Lung (tissue), 12 donors: ENCODE results near the gene RAB3A. TPM values are rescaled to one million over a fixed set of nuclear protein-coding genes. Genes with fewer than 3 reads are reported as not detected.

Experiments used
- ATAC-seq: fragments of 200-7000 bp; cut with Tn5 transposase; one replicate; pipeline ENCODE4 v1.9.1; 2020; ENCODE audit warnings: moderate number of reproducible peaks; ENCODE audit not compliant: insufficient read depth, low FRiP score
- DNase-seq, 3 donors: peaks; one replicate each; pipeline ENCODE4 v3.0.0-alpha.2; 2013 to 2017
- H3K27ac ChIP-seq, 2 donors: one replicate each; pipeline ENCODE4 v1.5.1; 2013; ENCODE audit warnings: mild to moderate bottlenecking in 2 of 2, moderate library complexity in 2 of 2, control low read depth in 1 of 2, inconsistent platforms in 1 of 2, low read depth in 1 of 2, low read length in 1 of 2
- H3K27me3 ChIP-seq, 3 donors: one replicate each; pipeline ENCODE4 v1.5.1; 2013; ENCODE audit warnings: low read length in 2 of 3; ENCODE audit not compliant: control insufficient read depth in 3 of 3, insufficient read depth in 3 of 3
- H3K36me3 ChIP-seq, 4 donors: one replicate each; pipeline ENCODE4 v1.5.1; 2013; ENCODE audit warnings: low read length in 4 of 4, mild to moderate bottlenecking in 1 of 4, moderate library complexity in 1 of 4; ENCODE audit not compliant: control insufficient read depth in 4 of 4, insufficient read depth in 4 of 4
- H3K4me1 ChIP-seq, 5 donors: one replicate each; pipeline ENCODE4 v1.5.1; 2013; ENCODE audit warnings: low read length in 5 of 5, mild to moderate bottlenecking in 2 of 5, moderate library complexity in 1 of 5; ENCODE audit not compliant: control insufficient read depth in 5 of 5, insufficient read depth in 5 of 5
- H3K4me3 ChIP-seq: one replicate; pipeline ENCODE4 v1.5.1; 2013; ENCODE audit warnings: mild to moderate bottlenecking, control low read depth, moderate library complexity
- H3K9ac ChIP-seq, 2 donors: one replicate each; pipeline ENCODE4 v1.5.1; 2013; ENCODE audit warnings: low read length in 2 of 2, control low read depth in 1 of 2; ENCODE audit not compliant: insufficient read depth in 1 of 2
- H3K9me3 ChIP-seq, 4 donors: one replicate each; pipeline ENCODE4 v1.5.1; 2013; ENCODE audit warnings: low read length in 3 of 4, mild to moderate bottlenecking in 1 of 4, moderate library complexity in 1 of 4; ENCODE audit not compliant: control insufficient read depth in 4 of 4, insufficient read depth in 3 of 4
- WGBS, 2 donors: extraction: QIAGEN DNeasy Blood & Tissue Kit; methylation state at CpG; one replicate each; pipeline ENCODE4 v1.1.7; 2013; 5-methylcytosine and 5-hydroxymethylcytosine counted together
- polyA plus RNA-seq, 2 donors: library from polyadenylated mRNA; stranded (reverse); fragments of 200-250 nt; gene quantifications; one replicate each; pipeline ENCODE4 v1.2.1, GENCODE V29; 2013
- total RNA-seq, 2 donors: library from RNA; depleted of rRNA in 1 of 2; stranded (reverse); fragments of >200 nt in 1 of 2; gene quantifications; one replicate each; pipeline ENCODE4 v1.2.1, GENCODE V29; 2014 to 2021
- TF ChIP-seq, protein P1 (sequence below): IDR thresholded peaks from 2 replicates; pipeline ENCODE4 v1.5.1; 2012; ENCODE audit warnings: mild to moderate bottlenecking; ENCODE audit errors: control extremely low read depth, extremely low read depth
- donor health status: control.
- donor health status: control.
- donor health status: Bipolar disorder and iron deficiency.
- donor health status: healthy.
- donor health status: DM: yes; HTN: yes; CAD: no.

The RAB3A gene
- total and polyA plus RNA-seq, 4 donors = 1.1 to 6.7 (median 2.3) TPM

GRCh38 chr19:18170714-18171255, 33.1 kb downstream of the RAB3A start:
- Histone ChIP-seq H3K4me3 (no peak overlapping the region), H3K27me3 (peaks cover 0 to 2% (median 0%) of the 10 kb centered on the region in 3 donors), H3K4me1 (peaks cover 0 to 8% (median 4%) of the 10 kb centered on the region in 5 donors), H3K27ac (peak overlapping the region in 1 of 2 donors; percentile 77), H3K36me3 (peaks cover 4 to 26% (median 6%) of the 10 kb centered on the region in 4 donors), H3K9ac (no peak overlapping the region), H3K9me3 (no peaks in the 10 kb centered on the region)
- TF ChIP-seq, protein P1, sequence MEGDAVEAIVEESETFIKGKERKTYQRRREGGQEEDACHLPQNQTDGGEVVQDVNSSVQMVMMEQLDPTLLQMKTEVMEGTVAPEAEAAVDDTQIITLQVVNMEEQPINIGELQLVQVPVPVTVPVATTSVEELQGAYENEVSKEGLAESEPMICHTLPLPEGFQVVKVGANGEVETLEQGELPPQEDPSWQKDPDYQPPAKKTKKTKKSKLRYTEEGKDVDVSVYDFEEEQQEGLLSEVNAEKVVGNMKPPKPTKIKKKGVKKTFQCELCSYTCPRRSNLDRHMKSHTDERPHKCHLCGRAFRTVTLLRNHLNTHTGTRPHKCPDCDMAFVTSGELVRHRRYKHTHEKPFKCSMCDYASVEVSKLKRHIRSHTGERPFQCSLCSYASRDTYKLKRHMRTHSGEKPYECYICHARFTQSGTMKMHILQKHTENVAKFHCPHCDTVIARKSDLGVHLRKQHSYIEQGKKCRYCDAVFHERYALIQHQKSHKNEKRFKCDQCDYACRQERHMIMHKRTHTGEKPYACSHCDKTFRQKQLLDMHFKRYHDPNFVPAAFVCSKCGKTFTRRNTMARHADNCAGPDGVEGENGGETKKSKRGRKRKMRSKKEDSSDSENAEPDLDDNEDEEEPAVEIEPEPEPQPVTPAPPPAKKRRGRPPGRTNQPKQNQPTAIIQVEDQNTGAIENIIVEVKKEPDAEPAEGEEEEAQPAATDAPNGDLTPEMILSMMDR = no peak
- no peak for ATAC-seq
- DNase-seq = no peak
- 52 to 60% methylated on average over 16 of the region's 16 CpGs for WGBS, 2 donors

- Histone ChIP-seq H3K9ac (no peak overlapping the region), H3K4me1 (peaks cover 0 to 8% (median 0%) of the 10 kb centered on the region in 5 donors), H3K27me3 (no peaks in the 10 kb centered on the region), H3K9me3 (no peaks in the 10 kb centered on the region), H3K27ac (no peak overlapping the region), H3K36me3 (peaks cover 8 to 29% (median 16%) of the 10 kb centered on the region in 4 donors), H3K4me3 (no peak overlapping the region)
- TF ChIP-seq, protein P1 = no peak
- WGBS, 2 donors = 95% methylated on average over 65 to 66 of the region's 66 CpGs
- DNase-seq = no peak
- ATAC-seq = no peak
These were observed 35.0 kb downstream of the RAB3A start for GRCh38 chr19:18168673-18169381.

DNA sequence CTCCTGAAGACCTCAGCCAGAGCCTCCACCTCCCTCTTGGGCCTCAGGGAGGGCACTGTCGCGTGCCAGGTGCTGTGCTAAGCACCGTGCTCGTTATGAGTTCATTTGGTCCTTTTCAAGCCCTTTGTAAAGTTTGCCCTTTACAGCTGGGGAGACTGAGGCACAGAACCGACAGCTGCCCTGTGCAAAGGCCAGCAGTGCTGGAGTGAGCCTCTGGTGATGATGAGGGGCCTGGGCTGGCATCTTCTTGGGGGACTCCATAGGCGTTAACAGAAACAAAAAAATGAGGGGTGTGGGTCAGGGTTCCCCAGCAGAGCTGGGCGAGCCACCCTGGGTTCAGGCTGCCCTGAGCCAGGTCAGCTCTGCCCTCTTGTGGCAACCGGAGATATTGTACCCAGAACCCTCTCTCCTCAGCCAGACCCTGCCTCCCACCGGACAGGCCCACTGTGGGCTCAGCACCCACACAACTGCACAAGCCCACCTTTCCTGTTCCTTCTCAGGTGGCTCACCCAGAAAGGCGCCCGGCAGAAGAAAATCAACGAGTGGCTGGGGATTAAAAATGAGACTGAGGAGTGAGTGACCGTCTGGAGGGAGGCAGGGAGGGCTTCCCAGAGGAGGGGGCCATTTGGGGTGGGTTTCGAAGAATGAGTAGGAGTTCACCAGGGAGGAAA, 35.7 kb downstream of the RAB3A start:
- Histone ChIP-seq H3K27ac (no peak overlapping the region), H3K4me3 (no peak overlapping the region), H3K36me3 (peaks cover 8 to 34% (median 19%) of the 10 kb centered on the region in 4 donors), H3K27me3 (no peaks in the 10 kb centered on the region), H3K4me1 (peaks cover 0 to 3% (median 0%) of the 10 kb centered on the region in 5 donors), H3K9me3 (no peaks in the 10 kb centered on the region), H3K9ac (no peak overlapping the region)
- ATAC-seq (no peak), DNase-seq (no peak)
- TF ChIP-seq, protein P1 = peak; percentile 59
- 70 to 71% methylated on average over 14 of the region's 14 CpGs for WGBS, 2 donors
